ENCODE measurements around the gene KANSL2.
"Not testable (repeated sequence)": the region's sequence is repeated elsewhere in the genome, so short reads cannot be mapped to it uniquely, and the experiment has no call there.

Gene KANSL2

GRCh38 chr12:48681710-48682532 lies at the start of gene KANSL2:
KANSL2 (minus strand) TSS chr12:48682238; CDS start chr12:48681632, 606 bp downstream.
- FAIRE-seq = peak; percentile 78

GRCh38 chr12:48728807-48729206 lies 46.8 kb upstream of the KANSL2 start:
- FAIRE-seq = no peak

- FAIRE-seq = not testable (repeated sequence)
Observed at GRCh38 chr12:48720737-48721136, 38.7 kb upstream of the KANSL2 start.

- FAIRE-seq = not testable (repeated sequence)
Observed at GRCh38 chr12:48720171-48720570, 38.1 kb upstream of the KANSL2 start.

- not testable (repeated sequence) for FAIRE-seq
Observed at GRCh38 chr12:48719002-48719401, 37.0 kb upstream of the KANSL2 start.

- FAIRE-seq = no peak
Observed at GRCh38 chr12:48717252-48717695, 35.2 kb upstream of the KANSL2 start.

- peak; percentile 95 for FAIRE-seq
Observed at GRCh38 chr12:48716493-48717251, 34.6 kb upstream of the KANSL2 start, which contains the start of gene CCNT1. CCNT1 (minus strand) TSS chr12:48716707; CDS start chr12:48716675, 32 bp downstream.

- no peak for FAIRE-seq
Observed at GRCh38 chr12:48716168-48716492, 34.1 kb upstream of the KANSL2 start.

- no peak for FAIRE-seq
Observed at GRCh38 chr12:48712209-48712608, 30.2 kb upstream of the KANSL2 start.

- FAIRE-seq = not testable (repeated sequence)
Observed at GRCh38 chr12:48698822-48699221, 16.8 kb upstream of the KANSL2 start.

GRCh38 chr12:48696626-48697025 lies 14.6 kb upstream of the KANSL2 start:
- FAIRE-seq = no peak

- no peak for FAIRE-seq
Observed at GRCh38 chr12:48695859-48696258, 13.8 kb upstream of the KANSL2 start.

- no peak for FAIRE-seq
Observed at GRCh38 chr12:48694038-48694437, 12.0 kb upstream of the KANSL2 start.

- no peak for FAIRE-seq
Observed at GRCh38 chr12:48693572-48693971, 11.5 kb upstream of the KANSL2 start.

GRCh38 chr12:48691826-48692487 lies 9.9 kb upstream of the KANSL2 start:
- no peak for FAIRE-seq

GRCh38 chr12:48690990-48691389 lies 9.0 kb upstream of the KANSL2 start:
- FAIRE-seq = no peak

- no peak for FAIRE-seq
Observed at GRCh38 chr12:48690436-48690835, 8.4 kb upstream of the KANSL2 start.

- no peak for FAIRE-seq
Observed at GRCh38 chr12:48688836-48689235, 6.8 kb upstream of the KANSL2 start.

GRCh38 chr12:48687592-48687991 lies 5.6 kb upstream of the KANSL2 start:
- no peak for FAIRE-seq

GRCh38 chr12:48686615-48687334 lies 4.7 kb upstream of the KANSL2 start:
- no peak for FAIRE-seq

GRCh38 chr12:48686037-48686595 lies 4.1 kb upstream of the KANSL2 start:
- FAIRE-seq = no peak

GRCh38 chr12:48683534-48683933 lies 1.5 kb upstream of the KANSL2 start:
- FAIRE-seq = no peak

All from TTC549 (cell line).